ENCODE measurements around the gene PIK3R3.

DNA sequence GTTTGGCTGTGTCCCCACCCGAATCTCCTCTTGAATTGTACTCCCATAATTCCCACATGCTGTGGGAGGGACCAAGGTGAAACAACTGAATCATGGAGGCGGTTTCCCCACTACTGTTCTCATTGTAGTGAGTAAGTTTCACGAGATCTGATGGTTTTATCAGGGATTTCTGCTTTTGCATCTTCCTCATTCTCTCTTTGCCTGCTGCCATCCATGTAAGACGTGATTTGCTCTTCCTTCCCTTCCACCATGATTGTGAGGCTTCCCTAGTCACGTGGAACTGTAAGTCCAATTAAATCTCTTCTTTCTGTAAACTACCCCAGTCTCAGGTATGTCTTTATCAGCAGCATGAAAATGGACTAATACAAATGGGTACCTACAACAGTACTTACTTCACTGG is 73.5 kb downstream of the PIK3R3 start:
- TF ChIP-seq, protein P1, sequence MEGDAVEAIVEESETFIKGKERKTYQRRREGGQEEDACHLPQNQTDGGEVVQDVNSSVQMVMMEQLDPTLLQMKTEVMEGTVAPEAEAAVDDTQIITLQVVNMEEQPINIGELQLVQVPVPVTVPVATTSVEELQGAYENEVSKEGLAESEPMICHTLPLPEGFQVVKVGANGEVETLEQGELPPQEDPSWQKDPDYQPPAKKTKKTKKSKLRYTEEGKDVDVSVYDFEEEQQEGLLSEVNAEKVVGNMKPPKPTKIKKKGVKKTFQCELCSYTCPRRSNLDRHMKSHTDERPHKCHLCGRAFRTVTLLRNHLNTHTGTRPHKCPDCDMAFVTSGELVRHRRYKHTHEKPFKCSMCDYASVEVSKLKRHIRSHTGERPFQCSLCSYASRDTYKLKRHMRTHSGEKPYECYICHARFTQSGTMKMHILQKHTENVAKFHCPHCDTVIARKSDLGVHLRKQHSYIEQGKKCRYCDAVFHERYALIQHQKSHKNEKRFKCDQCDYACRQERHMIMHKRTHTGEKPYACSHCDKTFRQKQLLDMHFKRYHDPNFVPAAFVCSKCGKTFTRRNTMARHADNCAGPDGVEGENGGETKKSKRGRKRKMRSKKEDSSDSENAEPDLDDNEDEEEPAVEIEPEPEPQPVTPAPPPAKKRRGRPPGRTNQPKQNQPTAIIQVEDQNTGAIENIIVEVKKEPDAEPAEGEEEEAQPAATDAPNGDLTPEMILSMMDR (IDR thresholded peaks at IDR 0.05): no peak
- TF ChIP-seq POLR2AphosphoS5 (IDR thresholded peaks at IDR 0.05): no peak
